ENCODE results near the gene TFB2M. TPM values are rescaled to one million over a fixed set of nuclear protein-coding genes. Genes with fewer than 3 reads are reported as not detected.

TFB2M gene
- total RNA-seq, 1 donor from 2014 or later: 12.9 TPM

GRCh38 chr1:246526380-246526779 is 39.7 kb downstream of the TFB2M start:
- no peak for TF ChIP-seq CTCF (conservative IDR thresholded peaks at IDR 0.05)
- Mint-ChIP-seq H3K4me1 (ENCODE audit: unreplicated experiment) (no peaks in the 10 kb centered on the region), H3K27ac (no peak overlapping the region), H3K4me3 (no peak overlapping the region), H3K9me3 (no peaks in the 10 kb centered on the region), H3K36me3 (no peaks in the 10 kb centered on the region), H3K27me3 (peaks cover 5% of the 10 kb centered on the region)
- DNase-seq (ENCODE audit: extremely low spot score, unreplicated experiment): no peak

GRCh38 chr1:246519514-246519913 is 46.5 kb downstream of the TFB2M start:
- no peaks in the 10 kb centered on the region for H3K9me3 Mint-ChIP-seq
- H3K4me3 Mint-ChIP-seq: no peak overlapping the region
- no peaks in the 10 kb centered on the region for H3K27me3 Mint-ChIP-seq
- no peak for DNase-seq (ENCODE audit: extremely low spot score, unreplicated experiment)
- H3K36me3 Mint-ChIP-seq: no peaks in the 10 kb centered on the region
- no peaks in the 10 kb centered on the region for H3K4me1 Mint-ChIP-seq (ENCODE audit: unreplicated experiment)
- no peak for TF ChIP-seq CTCF (conservative IDR thresholded peaks at IDR 0.05)
- H3K27ac Mint-ChIP-seq: no peak overlapping the region

GRCh38 chr1:246518456-246519205 is 47.4 kb downstream of the TFB2M start:
- no peak overlapping the region for H3K27ac Mint-ChIP-seq
- no peaks in the 10 kb centered on the region for H3K36me3 Mint-ChIP-seq
- H3K27me3 Mint-ChIP-seq: no peaks in the 10 kb centered on the region
- no peak for DNase-seq (ENCODE audit: extremely low spot score, unreplicated experiment)
- no peaks in the 10 kb centered on the region for H3K9me3 Mint-ChIP-seq
- TF ChIP-seq CTCF (conservative IDR thresholded peaks at IDR 0.05): no peak
- H3K4me3 Mint-ChIP-seq: no peak overlapping the region
- no peaks in the 10 kb centered on the region for H3K4me1 Mint-ChIP-seq (ENCODE audit: unreplicated experiment)

GRCh38 chr1:246517391-246517790 is 48.7 kb downstream of the TFB2M start:
- Mint-ChIP-seq H3K27me3 (no peaks in the 10 kb centered on the region), H3K9me3 (no peaks in the 10 kb centered on the region), H3K27ac (no peak overlapping the region), H3K4me1 (ENCODE audit: unreplicated experiment) (no peaks in the 10 kb centered on the region), H3K36me3 (no peaks in the 10 kb centered on the region), H3K4me3 (no peak overlapping the region)
- TF ChIP-seq CTCF (conservative IDR thresholded peaks at IDR 0.05): no peak
- DNase-seq (ENCODE audit: extremely low spot score, unreplicated experiment): no peak

GRCh38 chr1:246516126-246516525 is 49.9 kb downstream of the TFB2M start:
- Mint-ChIP-seq H3K36me3 (no peaks in the 10 kb centered on the region), H3K9me3 (no peaks in the 10 kb centered on the region), H3K4me1 (ENCODE audit: unreplicated experiment) (no peaks in the 10 kb centered on the region), H3K4me3 (no peak overlapping the region), H3K27me3 (no peaks in the 10 kb centered on the region), H3K27ac (no peak overlapping the region)
- no peak for DNase-seq (ENCODE audit: extremely low spot score, unreplicated experiment)
- no peak for TF ChIP-seq CTCF (conservative IDR thresholded peaks at IDR 0.05)

Data from type B pancreatic cell (in vitro differentiated cells).